Transverse colon (tissue), 4 donors: Measurements from ENCODE around the gene GPER1.

ENCODE experiments used
- EP300 ChIP-seq: sonication (generic); formaldehyde crosslinking; IDR thresholded peaks from one replicate; pipeline ENCODE4 v1.6.1; 2017; ENCODE audit warnings: antibody characterized with exemption, low read depth
- POLR2A ChIP-seq: fragments of 450-650 bp; IDR thresholded peaks from one replicate; pipeline ENCODE4 v1.6.1; 2016; ENCODE audit warnings: antibody characterized with exemption, mild to moderate bottlenecking, moderate library complexity
- POLR2AphosphoS5 ChIP-seq, 3 donors: sonication (generic); formaldehyde crosslinking; IDR thresholded peaks; one replicate each; pipeline ENCODE4 v1.6.1; 2016; ENCODE audit warnings: antibody characterized with exemption in 3 of 3
- TF ChIP-seq, protein P1 (sequence below), 5 experiments: fragments of 200-600 bp in 3 of 5; fragments of 450-650 bp in 2 of 5; sonication (generic) in 3 of 5; IDR thresholded peaks; 1 replicate in 2 of 5; 2 replicates in 3 of 5; pipeline ENCODE4 v1.5.1; 2016 to 2017; ENCODE audit warnings: antibody characterized with exemption in 5 of 5, inconsistent platforms in 3 of 5, mild to moderate bottlenecking in 2 of 5, moderate library complexity in 1 of 5

DNA sequence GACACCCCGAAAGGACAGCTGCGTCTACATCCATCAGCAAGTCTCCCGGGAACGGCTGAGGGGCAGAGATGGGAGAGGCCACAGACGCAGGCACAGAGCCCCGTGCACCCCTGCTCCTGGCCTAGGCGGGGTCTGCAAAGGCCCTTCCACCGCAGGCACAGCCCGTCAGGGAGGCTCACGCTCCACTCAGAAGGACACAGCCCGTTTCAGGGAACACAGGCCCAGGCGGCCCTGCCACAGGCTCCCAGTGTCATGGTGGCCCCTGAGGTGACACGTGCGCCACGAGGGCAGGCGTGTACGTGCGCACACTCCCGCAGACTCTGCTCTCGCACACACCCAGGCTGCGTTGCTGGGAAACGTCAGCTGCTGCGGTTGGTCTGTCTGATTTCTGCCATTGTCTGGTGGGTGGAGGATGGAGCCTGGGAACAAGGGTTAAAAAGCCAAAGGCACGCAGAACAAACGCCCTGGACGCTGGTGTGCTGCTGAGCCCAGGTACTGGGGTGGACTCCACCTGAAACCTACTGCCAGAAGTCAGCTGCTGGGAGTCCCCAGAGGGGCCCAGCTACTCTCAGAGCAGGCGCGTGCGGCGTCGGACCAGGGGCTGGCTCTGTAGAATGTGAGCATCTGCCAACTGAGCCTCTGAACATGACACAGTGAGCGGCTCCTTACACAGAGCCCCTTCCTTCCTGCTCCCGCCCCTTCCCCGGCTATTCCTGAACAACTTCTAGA lies 13.1 kb downstream of the GPER1 start:
- TF ChIP-seq, protein P1, sequence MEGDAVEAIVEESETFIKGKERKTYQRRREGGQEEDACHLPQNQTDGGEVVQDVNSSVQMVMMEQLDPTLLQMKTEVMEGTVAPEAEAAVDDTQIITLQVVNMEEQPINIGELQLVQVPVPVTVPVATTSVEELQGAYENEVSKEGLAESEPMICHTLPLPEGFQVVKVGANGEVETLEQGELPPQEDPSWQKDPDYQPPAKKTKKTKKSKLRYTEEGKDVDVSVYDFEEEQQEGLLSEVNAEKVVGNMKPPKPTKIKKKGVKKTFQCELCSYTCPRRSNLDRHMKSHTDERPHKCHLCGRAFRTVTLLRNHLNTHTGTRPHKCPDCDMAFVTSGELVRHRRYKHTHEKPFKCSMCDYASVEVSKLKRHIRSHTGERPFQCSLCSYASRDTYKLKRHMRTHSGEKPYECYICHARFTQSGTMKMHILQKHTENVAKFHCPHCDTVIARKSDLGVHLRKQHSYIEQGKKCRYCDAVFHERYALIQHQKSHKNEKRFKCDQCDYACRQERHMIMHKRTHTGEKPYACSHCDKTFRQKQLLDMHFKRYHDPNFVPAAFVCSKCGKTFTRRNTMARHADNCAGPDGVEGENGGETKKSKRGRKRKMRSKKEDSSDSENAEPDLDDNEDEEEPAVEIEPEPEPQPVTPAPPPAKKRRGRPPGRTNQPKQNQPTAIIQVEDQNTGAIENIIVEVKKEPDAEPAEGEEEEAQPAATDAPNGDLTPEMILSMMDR (IDR thresholded peaks at IDR 0.05) = no peak
- TF ChIP-seq POLR2A = no peak
- TF ChIP-seq POLR2AphosphoS5 (IDR thresholded peaks at IDR 0.05) = no peak
- TF ChIP-seq EP300 = no peak
